Pancreas (tissue), 10 donors: Measurements from ENCODE around the gene CIAO2B. TPM values are rescaled to one million over a fixed set of nuclear protein-coding genes. Genes with fewer than 3 reads are reported as not detected.

Experiments used
- ATAC-seq, 4 donors: fragments of 200-7000 bp; cut with Tn5 transposase; one replicate each; pipeline versions ENCODE4 v1.8.0 to v1.9.1; 2020; ENCODE audit warnings: mild to moderate bottlenecking in 4 of 4, moderate library complexity in 4 of 4
- DNase-seq, 6 donors: peaks; one replicate each; pipeline ENCODE4 v3.0.0-alpha.2; 2020
- FAIRE-seq: peaks from 2 replicates; lab custom pipeline; 2012; peaks lifted over from hg19 to GRCh38; lab: Jason Lieb, UNC
- H3K27ac ChIP-seq, 4 donors: fragments of 200-600 bp; sonication (generic); 1 replicate in 3 of 4; 2 replicates in 1 of 4; pipeline versions ENCODE4 v1.5.0 to v1.8.0; 2020
- H3K27me3 ChIP-seq, 4 donors: fragments of 200-600 bp; one replicate each; pipeline ENCODE4 v1.8.0; 2021
- H3K36me3 ChIP-seq, 3 donors: fragments of 200-600 bp; sonication (generic) in 1 of 3; one replicate each; pipeline versions ENCODE4 v1.5.0 to v1.8.0; 2020 to 2021
- H3K4me1 ChIP-seq, 3 donors: fragments of 200-600 bp; one replicate each; pipeline ENCODE4 v1.8.0; 2021
- H3K4me3 ChIP-seq, 4 donors: fragments of 200-600 bp; sonication (generic) in 2 of 4; one replicate each; pipeline versions ENCODE4 v1.5.0 to v1.8.0; 2020 to 2021
- H3K9me3 ChIP-seq, 4 donors: fragments of 200-600 bp; one replicate each; pipeline ENCODE4 v1.8.0; 2021
- CTCF ChIP-seq, 4 donors: fragments of 200-600 bp; sonication (generic) in 3 of 4; IDR thresholded peaks; one replicate each; pipeline versions ENCODE4 v1.5.0 to v1.8.0; 2021; ENCODE audit warnings: antibody characterized with exemption in 4 of 4
- WGBS, 2 donors: extraction: QIAGEN DNeasy Blood & Tissue Kit; methylation state at CpG; one replicate each; pipeline ENCODE4 v1.1.7; 2013; 5-methylcytosine and 5-hydroxymethylcytosine counted together
- intact Hi-C, 3 donors: fragments of 100-400 bp; cut with DNase I; formaldehyde crosslinking; loops; one replicate each; pipeline versions ENCODE4 v1.11.1 to v1.14.2; 2022
- polyA plus RNA-seq, 2 donors: library from polyadenylated mRNA; stranded (reverse); fragments of 200-250 nt; gene quantifications; one replicate each; pipeline ENCODE4 v1.2.3, GENCODE V29; 2013
- total RNA-seq, 6 donors: library from RNA; stranded (reverse); fragmentation: NEBNext Ultra II Directional in 4 of 6; extraction: Animal tissue kit (Norgen Biotek cat#: 25700) in 4 of 6; gene quantifications; one replicate each; pipeline versions ENCODE4 v1.2.1 to v1.2.4, GENCODE V29; 2021 to 2023
- donor health status: healthy with polysubstance abuse.
- donor health status: DM: no; HTN: no; CAD: no; lungs with moderate emphysema.
- donor health status: DM: no; HTN: no; CAD: no.
- donor health status: control.
- donor health status: control.
- donor health status: Bipolar disorder and iron deficiency.
- donor health status: DM: yes; HTN: yes; CAD: no.
- donor health status: DM: no; HTN: no; CAD: no.
- donor health status: DM: no; HTN: no; CAD: no.
- donor health status: DM: yes; HTN: yes; CAD: no.

CIAO2B gene
- total and polyA plus RNA-seq, 8 donors = 14.8 to 86.9 (median 26.3) TPM

- Histone ChIP-seq H3K27ac (no peak overlapping the region), H3K27me3 (no peaks in the 10 kb centered on the region), H3K4me3 (no peak overlapping the region), H3K4me1 (peaks cover 6 to 15% (median 14%) of the 10 kb centered on the region in 3 donors), H3K9me3 (no peaks in the 10 kb centered on the region), H3K36me3 (no peaks in the 10 kb centered on the region)
- DNase-seq = no peak
- WGBS, 2 donors = 76 to 84% methylated on average over 10 of the region's 10 CpGs
- intact Hi-C loops = loop anchor here in 1 of 3 donors (10.0 kb wide), 1 partner anchor 53 kb away; no protein-coding TSS in a partner anchor
- no peak for FAIRE-seq
- ATAC-seq = no peak
- TF ChIP-seq CTCF (IDR thresholded peaks at IDR 0.05) = no peak
Measured at GRCh38 chr16:66901626-66902025, 32.6 kb downstream of the CIAO2B start.

- Histone ChIP-seq H3K9me3 (no peaks in the 10 kb centered on the region), H3K27ac (peak overlapping the region in 1 of 4 donors; percentile 39), H3K27me3 (no peaks in the 10 kb centered on the region), H3K4me3 (no peak overlapping the region), H3K36me3 (no peaks in the 10 kb centered on the region), H3K4me1 (peaks cover 6 to 15% (median 14%) of the 10 kb centered on the region in 3 donors)
- TF ChIP-seq CTCF (IDR thresholded peaks at IDR 0.05) = no peak
- DNase-seq (no peak), ATAC-seq (peak; percentile 8 to 39 (median 22)), FAIRE-seq (no peak)
- WGBS, 2 donors = 54 to 63% methylated on average over 7 of the region's 7 CpGs
- intact Hi-C loops = loop anchor here in 1 of 3 donors (10.0 kb wide), 1 partner anchor 54 kb away; no protein-coding TSS in a partner anchor
Measured at GRCh38 chr16:66900721-66901441, 33.3 kb downstream of the CIAO2B start.

DNA sequence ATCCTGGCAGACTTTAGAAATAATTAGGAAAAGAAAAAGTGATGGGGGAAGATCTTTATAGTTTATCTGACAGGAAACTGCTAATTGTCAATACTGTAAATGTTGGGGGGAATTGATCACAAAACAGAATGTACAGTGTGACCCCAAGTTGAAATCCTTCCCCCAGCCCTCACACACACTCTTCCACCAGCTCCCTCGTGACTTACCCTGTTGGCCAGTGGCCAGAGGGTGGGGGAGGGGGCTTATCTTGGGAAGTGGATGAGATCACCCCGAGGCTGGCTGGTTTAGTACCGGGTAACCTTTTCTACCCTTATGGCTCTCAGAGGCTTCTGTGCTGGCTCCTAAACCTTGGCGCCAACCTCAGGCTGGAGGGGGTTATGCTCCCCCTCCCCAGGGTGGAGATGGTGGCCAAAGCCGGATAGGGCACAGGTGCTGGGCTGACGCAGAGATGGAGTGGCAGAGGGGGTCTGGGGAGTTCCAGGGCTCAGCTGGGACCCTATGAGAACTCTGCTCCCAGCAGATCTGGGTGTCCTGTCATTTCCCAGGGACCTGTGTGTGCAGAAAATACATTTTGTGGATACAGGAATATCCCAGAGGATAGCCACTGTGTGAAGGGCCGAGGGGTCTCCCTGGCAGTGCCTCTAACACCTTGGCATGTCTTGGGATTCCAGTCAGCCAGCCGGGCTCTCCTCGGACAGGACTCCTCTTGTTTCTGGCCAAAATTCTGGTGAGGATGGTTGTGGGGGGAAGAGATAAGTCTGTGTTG is 34.1 kb downstream of the CIAO2B start:
- Histone ChIP-seq H3K36me3 (no peaks in the 10 kb centered on the region), H3K9me3 (no peaks in the 10 kb centered on the region), H3K4me1 (peaks cover 0 to 15% (median 14%) of the 10 kb centered on the region in 3 donors), H3K27ac (peak overlapping the region in 2 of 4 donors; percentile 27 to 39), H3K4me3 (no peak overlapping the region), H3K27me3 (no peaks in the 10 kb centered on the region)
- 29% methylated on average over 9 of the region's 9 CpGs for WGBS, 2 donors
- peak; percentile 76 to 87 (median 83) for ATAC-seq
- peak; percentile 64 to 94 (median 88) for DNase-seq
- intact Hi-C loops = loop anchor here in 1 of 3 donors (10.0 kb wide), 2 partner anchors 55 to 245 kb away; no protein-coding TSS in a partner anchor
- FAIRE-seq = no peak
- TF ChIP-seq CTCF (IDR thresholded peaks at IDR 0.05) = no peak

- H3K4me3 ChIP-seq = no peak overlapping the region
- no peaks in the 10 kb centered on the region for H3K27me3 ChIP-seq
- peak overlapping the region in 1 of 4 donors; percentile 39 for H3K27ac ChIP-seq
- ATAC-seq (peak in 2 of 4 donors; percentile 8 to 9), FAIRE-seq (no peak), DNase-seq (peak in 1 of 6 donors; percentile 62)
- no peaks in the 10 kb centered on the region for H3K36me3 ChIP-seq
- peaks cover 0 to 15% (median 14%) of the 10 kb centered on the region in 3 donors for H3K4me1 ChIP-seq
- 88 to 89% methylated on average over 6 of the region's 6 CpGs for WGBS, 2 donors
- intact Hi-C loops = loop anchor here in 1 of 3 donors (10.0 kb wide), 1 partner anchor 245 kb away; no protein-coding TSS in a partner anchor
- H3K9me3 ChIP-seq = no peaks in the 10 kb centered on the region
- TF ChIP-seq CTCF (IDR thresholded peaks at IDR 0.05) = no peak
Measured at GRCh38 chr16:66899310-66899944, 34.8 kb downstream of the CIAO2B start.
